ENCODE measurements around the gene SENP2.
A peak's percentile ranks its signal among the peaks of the same experiment; 100 is the strongest.

The SENP2 gene

DNA sequence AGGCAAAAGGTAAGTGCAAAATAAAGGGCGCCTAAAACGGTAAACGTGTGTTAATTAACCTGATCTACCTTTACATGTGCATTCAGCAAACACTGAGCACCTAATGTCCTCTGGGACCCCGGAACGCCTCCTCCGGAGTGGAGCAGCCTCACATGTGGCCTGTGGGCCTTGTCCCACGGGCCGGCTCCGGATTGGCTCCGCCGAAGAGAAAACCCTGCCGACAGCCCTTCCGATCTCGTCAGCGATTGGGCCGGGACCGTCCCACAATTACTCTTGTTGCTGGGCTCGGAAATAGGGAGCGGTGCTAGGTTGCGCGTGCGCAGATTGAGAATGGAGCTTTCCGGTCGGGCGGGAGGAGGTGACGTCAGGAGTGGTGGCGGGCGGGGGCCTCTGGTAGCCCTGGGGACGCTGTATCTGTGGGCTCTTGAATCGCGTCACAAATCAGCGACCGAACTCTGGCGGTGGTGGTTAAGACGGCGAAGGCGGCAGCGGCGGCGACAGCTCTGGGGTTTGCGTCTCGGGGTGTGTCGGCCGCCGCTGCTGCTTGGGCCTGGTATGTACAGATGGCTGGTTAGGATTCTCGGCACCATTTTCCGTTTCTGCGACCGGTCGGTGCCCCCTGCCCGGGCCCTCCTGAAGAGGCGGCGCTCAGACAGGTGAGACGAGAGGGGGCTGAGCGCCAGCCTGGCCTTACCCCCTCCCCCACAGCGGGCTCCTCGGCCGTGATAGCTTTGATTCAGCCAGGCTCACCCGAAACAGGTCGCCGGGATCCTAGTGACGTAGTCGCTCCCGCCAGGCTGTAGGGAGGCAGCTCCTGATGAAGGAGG lies at the start of gene SENP2:
TSS of gene SENP2 (plus strand) at position 437 of the 827 bp plus-strand sequence. CDS start at position 556, 119 bp downstream.
- Histone ChIP-seq H3K36me3 (replicated peaks; ENCODE audit: low read depth, low read length) (no peaks in the 10 kb centered on the region), H3K4me1 (ENCODE audit: low read length) (peaks cover 12% of the 10 kb centered on the region; the same call in 1 of the 2 replicates), H4K20me1 (ENCODE audit: insufficient read depth, low read length) (no peaks in the 10 kb centered on the region), H3K79me2 (ENCODE audit: low read length) (peaks cover 30% of the 10 kb centered on the region), H3K4me3 (ENCODE audit: low read length) (peak within 1 kb of the TSS; percentile 90), H3K27ac (ENCODE audit: low read length) (peak within 1 kb of the TSS; percentile 41), H3K4me2 (ENCODE audit: low read length) (peak within 1 kb of the TSS; percentile 94), H3K9ac (ENCODE audit: low read length) (peak within 1 kb of the TSS; percentile 74), H2AFZ (ENCODE audit: low read depth, low read length) (peak within 1 kb of the TSS; percentile 96), H3K27me3 (ENCODE audit: low read depth, low read length) (no peaks in the 10 kb centered on the region), H3K9me3 (ENCODE audit: insufficient read depth, low read length) (no peaks in the 10 kb centered on the region)
- TF ChIP-seq, protein P1, sequence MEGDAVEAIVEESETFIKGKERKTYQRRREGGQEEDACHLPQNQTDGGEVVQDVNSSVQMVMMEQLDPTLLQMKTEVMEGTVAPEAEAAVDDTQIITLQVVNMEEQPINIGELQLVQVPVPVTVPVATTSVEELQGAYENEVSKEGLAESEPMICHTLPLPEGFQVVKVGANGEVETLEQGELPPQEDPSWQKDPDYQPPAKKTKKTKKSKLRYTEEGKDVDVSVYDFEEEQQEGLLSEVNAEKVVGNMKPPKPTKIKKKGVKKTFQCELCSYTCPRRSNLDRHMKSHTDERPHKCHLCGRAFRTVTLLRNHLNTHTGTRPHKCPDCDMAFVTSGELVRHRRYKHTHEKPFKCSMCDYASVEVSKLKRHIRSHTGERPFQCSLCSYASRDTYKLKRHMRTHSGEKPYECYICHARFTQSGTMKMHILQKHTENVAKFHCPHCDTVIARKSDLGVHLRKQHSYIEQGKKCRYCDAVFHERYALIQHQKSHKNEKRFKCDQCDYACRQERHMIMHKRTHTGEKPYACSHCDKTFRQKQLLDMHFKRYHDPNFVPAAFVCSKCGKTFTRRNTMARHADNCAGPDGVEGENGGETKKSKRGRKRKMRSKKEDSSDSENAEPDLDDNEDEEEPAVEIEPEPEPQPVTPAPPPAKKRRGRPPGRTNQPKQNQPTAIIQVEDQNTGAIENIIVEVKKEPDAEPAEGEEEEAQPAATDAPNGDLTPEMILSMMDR (IDR thresholded peaks at IDR 0.05; ENCODE audit: low read depth, low read length), result no peak
- TF ChIP-seq EZH2phosphoT487 (IDR thresholded peaks at IDR 0.05; ENCODE audit: low read depth), result no peak

DNA sequence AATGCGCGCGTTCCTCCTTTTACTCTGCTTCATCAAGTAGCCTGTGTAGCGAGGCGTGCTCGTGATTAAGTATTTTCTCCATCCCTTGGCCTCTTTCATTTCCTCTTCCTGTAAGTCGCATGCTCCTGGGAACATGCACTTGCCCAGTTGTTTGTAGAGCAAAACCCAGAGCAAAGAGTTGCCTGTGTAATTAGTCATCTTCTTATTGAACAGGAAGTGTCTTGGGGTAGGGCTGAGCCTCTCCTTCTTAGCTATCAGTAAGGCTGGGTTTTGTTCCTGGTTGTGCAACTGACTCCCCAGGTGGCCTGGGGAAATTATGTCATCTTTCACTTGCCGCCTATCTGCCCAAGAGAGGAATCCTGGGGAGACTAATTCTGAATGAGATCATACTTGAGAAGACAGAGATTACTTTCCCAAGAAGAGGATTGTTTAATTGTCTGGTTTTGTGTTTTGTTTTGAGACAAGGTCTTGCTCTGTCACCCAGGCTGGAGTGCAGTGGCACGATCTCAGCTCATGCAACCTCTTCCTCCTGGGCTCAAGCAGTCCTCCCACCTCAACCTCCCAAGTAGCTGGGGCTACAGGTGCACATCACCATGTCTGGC lies 48.6 kb upstream of the SENP2 start:
- Histone ChIP-seq H2AFZ (ENCODE audit: low read depth, low read length) (no peak overlapping the region), H3K4me3 (ENCODE audit: low read length) (peak overlapping the region; percentile 54), H4K20me1 (ENCODE audit: insufficient read depth, low read length) (no peaks in the 10 kb centered on the region), H3K27ac (ENCODE audit: low read length) (peak overlapping the region; percentile 91), H3K36me3 (replicated peaks; ENCODE audit: low read depth, low read length) (no peaks in the 10 kb centered on the region), H3K9ac (ENCODE audit: low read length) (peak overlapping the region; percentile 54), H3K9me3 (ENCODE audit: insufficient read depth, low read length) (no peaks in the 10 kb centered on the region), H3K27me3 (ENCODE audit: low read depth, low read length) (no peaks in the 10 kb centered on the region), H3K4me1 (ENCODE audit: low read length) (peaks cover 18% of the 10 kb centered on the region), H3K79me2 (ENCODE audit: low read length) (no peaks in the 10 kb centered on the region), H3K4me2 (ENCODE audit: low read length) (peak overlapping the region; percentile 70)
- TF ChIP-seq, protein P1 (IDR thresholded peaks at IDR 0.05; ENCODE audit: low read depth, low read length), result no peak
- TF ChIP-seq EZH2phosphoT487 (IDR thresholded peaks at IDR 0.05; ENCODE audit: low read depth), result no peak

DNA sequence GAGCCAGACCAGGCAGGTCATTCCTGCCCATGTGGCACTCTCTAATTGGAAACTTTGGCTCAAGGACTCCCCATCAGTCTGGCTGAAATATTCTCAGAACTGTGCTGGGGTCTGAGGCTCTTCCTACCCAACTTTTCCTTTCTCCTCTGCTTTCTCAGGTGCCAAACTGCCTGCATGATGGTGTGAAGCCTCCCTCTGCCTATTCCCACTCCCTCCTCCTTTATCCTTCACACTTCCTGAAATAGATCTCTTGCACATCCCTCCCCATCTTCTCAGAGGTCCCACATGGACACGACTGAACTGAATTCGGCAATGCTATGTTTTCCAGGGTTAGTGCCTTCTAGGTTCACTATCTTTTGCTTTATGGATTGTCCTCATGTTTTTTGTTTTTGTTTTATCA lies 46.2 kb upstream of the SENP2 start:
- H3K4me2 ChIP-seq (ENCODE audit: low read length), result no peak overlapping the region
- no peak overlapping the region for H3K4me3 ChIP-seq (ENCODE audit: low read length)
- H3K9ac ChIP-seq (ENCODE audit: low read length), result no peak overlapping the region
- H3K79me2 ChIP-seq (ENCODE audit: low read length), result no peaks in the 10 kb centered on the region
- TF ChIP-seq, protein P1 (IDR thresholded peaks at IDR 0.05; ENCODE audit: low read depth, low read length), result no peak
- no peak for TF ChIP-seq EZH2phosphoT487 (IDR thresholded peaks at IDR 0.05; ENCODE audit: low read depth)
- H3K27ac ChIP-seq (ENCODE audit: low read length), result no peak overlapping the region
- peaks cover 18% of the 10 kb centered on the region for H3K4me1 ChIP-seq (ENCODE audit: low read length)
- H4K20me1 ChIP-seq (ENCODE audit: insufficient read depth, low read length), result no peaks in the 10 kb centered on the region
- H3K9me3 ChIP-seq (ENCODE audit: insufficient read depth, low read length), result no peaks in the 10 kb centered on the region
- no peak overlapping the region for H2AFZ ChIP-seq (ENCODE audit: low read depth, low read length)
- H3K36me3 ChIP-seq (replicated peaks; ENCODE audit: low read depth, low read length), result no peaks in the 10 kb centered on the region
- no peaks in the 10 kb centered on the region for H3K27me3 ChIP-seq (ENCODE audit: low read depth, low read length)

DNA sequence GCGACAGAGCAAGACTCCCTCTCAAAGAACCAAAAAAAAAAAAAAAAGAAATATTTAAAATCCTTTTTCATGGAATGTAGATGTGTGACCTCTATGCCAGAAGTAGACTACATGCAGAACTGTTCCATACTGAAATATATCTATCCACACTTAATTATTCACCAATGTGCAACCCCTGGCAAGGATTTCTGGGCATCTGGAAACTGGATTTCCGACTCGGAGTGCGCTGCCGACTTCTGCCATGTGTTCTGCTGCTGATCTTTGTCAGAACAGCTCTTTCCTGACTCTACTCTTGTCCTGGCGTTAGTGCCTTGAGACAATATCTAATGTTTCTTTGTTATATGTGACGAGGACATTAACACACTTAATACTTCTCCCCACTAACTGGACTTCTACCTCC lies 45.4 kb upstream of the SENP2 start:
- Histone ChIP-seq H3K4me1 (ENCODE audit: low read length) (peaks cover 18% of the 10 kb centered on the region), H3K9ac (ENCODE audit: low read length) (no peak overlapping the region), H3K9me3 (ENCODE audit: insufficient read depth, low read length) (no peaks in the 10 kb centered on the region), H3K27ac (ENCODE audit: low read length) (no peak overlapping the region), H3K4me2 (ENCODE audit: low read length) (no peak overlapping the region), H4K20me1 (ENCODE audit: insufficient read depth, low read length) (no peaks in the 10 kb centered on the region), H2AFZ (ENCODE audit: low read depth, low read length) (no peak overlapping the region), H3K4me3 (ENCODE audit: low read length) (no peak overlapping the region), H3K79me2 (ENCODE audit: low read length) (no peaks in the 10 kb centered on the region), H3K27me3 (ENCODE audit: low read depth, low read length) (no peaks in the 10 kb centered on the region), H3K36me3 (replicated peaks; ENCODE audit: low read depth, low read length) (no peaks in the 10 kb centered on the region)
- TF ChIP-seq, protein P1 (IDR thresholded peaks at IDR 0.05; ENCODE audit: low read depth, low read length), result no peak
- no peak for TF ChIP-seq EZH2phosphoT487 (IDR thresholded peaks at IDR 0.05; ENCODE audit: low read depth)

Data from OCI-LY3 (cell line).